BE2C (cell line): Measurements from ENCODE around the gene FAM53B.

Source experiments
- DNase-seq: peaks from one replicate; pipeline ENCODE4 v3.0.0-alpha.2; 2020
- H3K27me3 ChIP-seq: fragments of 250-450 bp; sonication (Bioruptor Pico); 2 replicates; pipeline ENCODE4 v1.5.1; 2020; ENCODE audit warnings: mild to moderate bottlenecking
- H3K36me3 ChIP-seq: fragments of 250-450 bp; sonication (Bioruptor Pico); 2 replicates; pipeline ENCODE4 v1.5.1; 2020; ENCODE audit warnings: mild to moderate bottlenecking
- H3K4me1 ChIP-seq: fragments of 250-450 bp; sonication (Bioruptor Pico); 2 replicates; pipeline ENCODE4 v1.5.1; 2020
- H3K4me3 ChIP-seq: 2 replicates; pipeline ENCODE4 v1.5.1; 2011; ENCODE audit warnings: low read depth, low read length
- H3K9me3 ChIP-seq: fragments of 250-450 bp; sonication (Bioruptor Pico); 2 replicates; pipeline ENCODE4 v1.5.1; 2020
- TF ChIP-seq, protein P1 (sequence below): IDR thresholded peaks from 2 replicates; pipeline ENCODE4 v1.5.1; 2012; ENCODE audit warnings: mild to moderate bottlenecking, low read depth, low read length

The FAM53B gene

DNA sequence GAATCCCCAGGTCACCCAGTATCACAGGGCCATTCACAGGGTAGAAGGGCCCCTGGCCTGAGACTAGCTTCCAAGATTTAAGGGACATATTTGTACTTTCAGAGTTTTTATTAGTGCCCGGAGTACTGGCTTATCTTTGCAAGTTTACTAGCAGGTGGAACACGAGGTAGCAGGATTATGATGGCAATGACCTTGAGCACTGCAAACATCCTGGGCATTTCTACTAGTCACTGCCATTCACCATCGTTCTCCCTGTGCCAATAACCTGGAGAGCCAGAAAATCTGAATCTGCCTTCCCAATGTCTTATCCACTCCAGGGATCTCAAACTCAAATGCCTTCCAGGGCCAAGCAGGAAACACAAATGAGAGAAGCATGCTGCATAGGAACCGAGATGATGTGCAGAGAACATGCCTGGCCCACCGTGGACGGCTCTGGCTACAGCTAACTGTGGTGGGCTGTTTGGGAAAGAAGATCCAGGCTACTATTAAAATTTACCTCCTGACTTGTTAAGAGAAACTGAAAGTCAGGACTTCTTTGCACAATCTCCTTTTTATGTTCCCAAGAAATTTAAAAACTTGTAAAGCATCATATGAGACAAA, 16.7 kb downstream of the FAM53B start:
- TF ChIP-seq, protein P1, sequence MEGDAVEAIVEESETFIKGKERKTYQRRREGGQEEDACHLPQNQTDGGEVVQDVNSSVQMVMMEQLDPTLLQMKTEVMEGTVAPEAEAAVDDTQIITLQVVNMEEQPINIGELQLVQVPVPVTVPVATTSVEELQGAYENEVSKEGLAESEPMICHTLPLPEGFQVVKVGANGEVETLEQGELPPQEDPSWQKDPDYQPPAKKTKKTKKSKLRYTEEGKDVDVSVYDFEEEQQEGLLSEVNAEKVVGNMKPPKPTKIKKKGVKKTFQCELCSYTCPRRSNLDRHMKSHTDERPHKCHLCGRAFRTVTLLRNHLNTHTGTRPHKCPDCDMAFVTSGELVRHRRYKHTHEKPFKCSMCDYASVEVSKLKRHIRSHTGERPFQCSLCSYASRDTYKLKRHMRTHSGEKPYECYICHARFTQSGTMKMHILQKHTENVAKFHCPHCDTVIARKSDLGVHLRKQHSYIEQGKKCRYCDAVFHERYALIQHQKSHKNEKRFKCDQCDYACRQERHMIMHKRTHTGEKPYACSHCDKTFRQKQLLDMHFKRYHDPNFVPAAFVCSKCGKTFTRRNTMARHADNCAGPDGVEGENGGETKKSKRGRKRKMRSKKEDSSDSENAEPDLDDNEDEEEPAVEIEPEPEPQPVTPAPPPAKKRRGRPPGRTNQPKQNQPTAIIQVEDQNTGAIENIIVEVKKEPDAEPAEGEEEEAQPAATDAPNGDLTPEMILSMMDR = no peak
- Histone ChIP-seq H3K4me3 (no peak overlapping the region), H3K9me3 (no peaks in the 10 kb centered on the region), H3K36me3 (no peaks in the 10 kb centered on the region; the same call in 1 of the 2 replicates), H3K27me3 (no peaks in the 10 kb centered on the region), H3K4me1 (peaks cover 8% of the 10 kb centered on the region; the same call in 1 of the 2 replicates)
- no peak for DNase-seq

DNA sequence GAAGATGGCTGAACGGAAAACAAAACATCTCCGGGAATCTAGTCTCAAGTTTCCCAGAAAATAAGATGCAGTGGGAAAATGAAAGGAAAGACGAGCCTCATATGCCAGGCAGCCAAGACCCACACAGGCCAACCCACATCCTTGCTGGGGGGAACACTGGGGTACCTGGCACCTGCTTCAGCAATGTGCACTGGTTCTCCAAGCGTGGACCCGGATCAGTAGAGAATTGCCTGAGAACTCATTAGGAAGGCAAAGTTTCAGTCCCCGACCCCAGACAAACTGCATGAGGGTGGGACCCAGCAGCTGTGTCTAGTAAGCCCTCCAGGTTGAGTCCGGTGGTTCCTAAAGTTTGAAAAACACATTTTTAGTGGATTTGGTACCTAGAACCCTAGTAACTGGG, 18.4 kb downstream of the FAM53B start:
- Histone ChIP-seq H3K4me3 (no peak overlapping the region), H3K4me1 (peaks cover 8% of the 10 kb centered on the region; the same call in 1 of the 2 replicates), H3K9me3 (no peaks in the 10 kb centered on the region), H3K36me3 (no peaks in the 10 kb centered on the region; the same call in 1 of the 2 replicates), H3K27me3 (no peaks in the 10 kb centered on the region)
- TF ChIP-seq, protein P1 = no peak
- no peak for DNase-seq

DNA sequence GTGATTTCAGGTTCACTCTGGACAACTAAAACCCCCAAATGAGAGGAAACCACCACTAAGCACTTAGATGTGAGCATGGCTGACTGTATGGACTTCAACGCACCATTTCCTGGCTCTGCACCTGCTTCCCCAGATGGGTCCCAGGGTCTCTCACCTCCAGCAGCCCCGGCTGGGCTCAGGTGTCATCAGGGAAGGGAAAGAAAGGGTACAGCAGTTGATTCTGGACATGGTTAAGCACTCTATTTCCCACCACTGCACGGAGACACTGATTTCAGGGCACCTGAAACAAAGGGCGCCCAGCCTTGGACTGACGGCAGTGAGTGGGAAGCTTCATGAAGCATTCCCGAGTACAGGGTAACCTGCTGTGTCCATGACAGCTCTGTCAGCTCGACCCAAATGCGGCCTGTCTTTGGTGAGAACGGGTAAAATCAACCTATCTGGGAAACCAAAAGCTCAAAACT, 19.0 kb downstream of the FAM53B start:
- Histone ChIP-seq H3K36me3 (no peaks in the 10 kb centered on the region; the same call in 1 of the 2 replicates), H3K4me3 (no peak overlapping the region), H3K4me1 (peaks cover 8% of the 10 kb centered on the region; the same call in 1 of the 2 replicates), H3K27me3 (no peaks in the 10 kb centered on the region), H3K9me3 (no peaks in the 10 kb centered on the region)
- TF ChIP-seq, protein P1 = no peak
- no peak for DNase-seq

DNA sequence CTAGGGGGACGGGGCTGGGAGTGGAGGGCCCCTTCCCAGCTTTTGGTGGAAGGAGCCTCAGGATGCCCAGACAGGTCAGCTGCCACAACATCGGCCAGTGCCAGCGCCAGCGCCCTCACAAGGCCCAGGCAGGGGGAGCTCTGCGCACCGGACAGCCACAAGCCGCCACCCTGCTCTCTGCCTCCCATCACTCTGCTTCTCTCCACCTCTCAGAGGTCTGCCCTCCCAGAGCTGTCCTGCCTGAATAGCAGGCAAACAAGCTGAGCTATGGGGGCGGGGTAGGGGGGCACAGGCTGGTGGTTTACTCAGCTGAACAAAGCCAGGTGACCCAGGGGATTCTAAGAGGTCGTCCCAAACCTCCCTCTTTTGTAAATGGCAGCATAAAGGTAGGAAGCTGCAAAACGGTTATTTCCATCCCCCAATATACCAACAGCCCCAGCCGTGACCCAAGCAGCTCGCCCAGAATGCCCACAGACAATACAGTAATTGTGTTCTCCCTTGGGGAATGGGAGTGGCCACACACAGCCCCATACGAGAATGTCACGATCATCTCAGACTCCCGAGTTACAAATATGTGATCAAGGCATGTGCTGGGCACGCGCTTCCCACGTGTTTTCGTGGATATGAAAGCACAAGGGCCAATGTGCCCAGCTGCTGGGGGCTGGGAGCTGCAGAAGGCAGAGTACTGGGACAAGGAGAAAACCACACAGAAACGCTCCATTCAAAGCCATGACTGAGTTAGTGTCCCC, 19.7 kb downstream of the FAM53B start:
- Histone ChIP-seq H3K27me3 (no peaks in the 10 kb centered on the region), H3K36me3 (no peaks in the 10 kb centered on the region; the same call in 1 of the 2 replicates), H3K9me3 (no peaks in the 10 kb centered on the region), H3K4me3 (no peak overlapping the region), H3K4me1 (peaks cover 8% of the 10 kb centered on the region; the same call in 1 of the 2 replicates)
- TF ChIP-seq, protein P1 = no peak
- DNase-seq = no peak

DNA sequence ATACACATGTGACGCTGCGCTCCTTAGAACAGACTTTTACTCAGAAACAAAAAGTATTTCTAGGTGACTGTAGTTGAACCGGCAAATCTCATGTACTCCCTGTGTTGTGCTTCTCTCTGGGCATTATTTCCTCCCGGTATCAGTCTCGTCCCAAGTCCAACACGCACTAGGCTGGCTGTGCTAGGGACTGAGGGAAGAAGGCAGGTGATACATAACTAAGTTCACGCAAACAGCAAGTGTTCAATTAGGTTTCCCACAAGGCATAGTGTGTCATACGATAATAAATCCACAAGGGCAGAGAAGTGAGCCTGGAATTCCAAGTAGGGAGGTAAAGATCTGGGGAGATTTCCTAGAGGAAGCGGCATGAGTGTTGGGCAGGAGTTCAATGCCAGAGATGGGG, 20.4 kb downstream of the FAM53B start:
- DNase-seq = no peak
- no peak overlapping the region for H3K4me3 ChIP-seq
- TF ChIP-seq, protein P1 = no peak
- H3K27me3 ChIP-seq = no peaks in the 10 kb centered on the region
- H3K36me3 ChIP-seq = no peaks in the 10 kb centered on the region; the same call in 1 of the 2 replicates
- peaks cover 8% of the 10 kb centered on the region; the same call in 1 of the 2 replicates for H3K4me1 ChIP-seq
- no peaks in the 10 kb centered on the region for H3K9me3 ChIP-seq
